Gastroesophageal sphincter (tissue), 4 donors: ENCODE measurements around the gene PARN. TPM values are rescaled to one million over a fixed set of nuclear protein-coding genes. Genes with fewer than 3 reads are reported as not detected.

ENCODE experiments used
- ATAC-seq: fragments of 150-250 bp; one replicate; pipeline ENCODE4 v1.9.1; 2016; ENCODE audit warnings: mild to moderate bottlenecking, moderate library complexity
- H3K27ac ChIP-seq, 4 donors: fragments of 200-600 bp; sonication (generic) in 3 of 4; 1 replicate in 3 of 4; 2 replicates in 1 of 4; pipeline ENCODE4 v1.5.1; 2016 to 2019
- H3K27me3 ChIP-seq: fragments of 200-600 bp; sonication (generic); one replicate; pipeline ENCODE4 v1.5.1; 2019
- H3K36me3 ChIP-seq, 2 donors: fragments of 200-600 bp; sonication (generic); one replicate each; pipeline ENCODE4 v1.5.1; 2019; ENCODE audit warnings: control low read depth in 1 of 2
- H3K4me1 ChIP-seq, 3 donors: fragments of 200-600 bp; sonication (generic); 1 replicate in 2 of 3; 2 replicates in 1 of 3; pipeline ENCODE4 v1.5.1; 2016 to 2019; ENCODE audit warnings: control low read depth in 2 of 3
- H3K4me3 ChIP-seq, 2 donors: fragments of 200-600 bp; sonication (generic); one replicate each; pipeline ENCODE4 v1.5.1; 2019; ENCODE audit warnings: mild to moderate bottlenecking in 1 of 2, moderate library complexity in 1 of 2
- H3K9me3 ChIP-seq, 3 donors: fragments of 200-600 bp; sonication (generic); one replicate each; pipeline ENCODE4 v1.5.1; 2017 to 2019; ENCODE audit warnings: control low read depth in 2 of 3
- EP300 ChIP-seq: sonication (generic); formaldehyde crosslinking; IDR thresholded peaks from one replicate; pipeline ENCODE4 v1.6.1; 2017; ENCODE audit warnings: antibody characterized with exemption, mild to moderate bottlenecking
- POLR2A ChIP-seq, 2 donors: fragments of 450-650 bp; IDR thresholded peaks; one replicate each; pipeline ENCODE4 v1.6.1; 2017; ENCODE audit warnings: antibody characterized with exemption in 2 of 2, mild to moderate bottlenecking in 2 of 2, moderate library complexity in 1 of 2
- POLR2AphosphoS5 ChIP-seq: sonication (generic); formaldehyde crosslinking; IDR thresholded peaks from one replicate; pipeline ENCODE4 v1.6.1; 2017; ENCODE audit warnings: antibody characterized with exemption
- WGBS, 2 donors: methylation state at CpG; one replicate each; pipeline ENCODE4 v1.1.5; 2018; ENCODE audit warnings: low coverage in 1 of 2; 5-methylcytosine and 5-hydroxymethylcytosine counted together
- total RNA-seq, 4 donors: library from RNA; depleted of rRNA; stranded (reverse); fragments of >200 nt; gene quantifications; one replicate each; pipeline ENCODE4 v1.1.0, GENCODE V29; 2016
- TF ChIP-seq, protein P1 (sequence below), 4 experiments: fragments of 200-600 bp in 2 of 4; fragments of 450-650 bp in 2 of 4; sonication (generic) in 1 of 4; IDR thresholded peaks; one replicate each; pipeline ENCODE4 v1.5.1; 2017 to 2019; ENCODE audit warnings: antibody characterized with exemption in 4 of 4, mild to moderate bottlenecking in 2 of 4, moderate library complexity in 2 of 4

Gene PARN
- total RNA-seq, 4 donors from 2014 or later, result 34.9 to 49.7 (median 40.0) TPM

DNA sequence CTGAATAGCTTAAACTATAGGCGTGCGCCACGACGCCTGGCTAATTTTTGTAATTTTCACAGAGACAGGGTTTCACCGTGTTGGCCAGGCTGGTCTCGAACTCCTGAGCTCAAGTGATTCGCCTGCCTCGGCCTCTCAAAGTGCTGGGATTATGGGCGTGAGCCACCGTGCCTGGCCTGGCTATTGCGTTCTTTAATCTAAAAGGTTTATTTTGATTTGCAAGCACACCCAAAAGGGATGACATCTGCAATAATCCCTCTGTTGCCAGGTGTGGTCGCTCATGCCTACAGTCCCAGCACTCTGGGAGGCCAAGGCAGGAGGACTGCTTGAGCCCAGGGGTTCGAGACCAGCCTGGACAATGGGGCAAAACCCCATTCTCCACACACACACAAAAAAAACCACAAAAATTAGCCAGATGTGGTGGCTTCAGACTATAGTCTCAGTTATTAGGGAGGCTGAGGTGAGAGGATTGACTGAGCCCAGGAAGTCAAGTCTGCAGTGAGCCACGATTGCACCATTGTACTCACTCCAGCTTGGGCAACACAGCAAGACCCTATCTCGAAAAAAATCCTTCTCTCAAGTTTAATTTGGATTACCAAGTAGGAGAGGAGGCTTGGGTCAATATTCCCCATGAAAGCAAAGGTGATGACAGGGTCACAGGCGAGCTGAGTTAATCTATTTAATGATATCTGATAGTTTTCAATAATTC, 144.1 kb downstream of the PARN start:
- ATAC-seq, result no peak
- H3K4me1 ChIP-seq, result peaks cover 3 to 31% (median 6%) of the 10 kb centered on the region in 3 donors
- no peak for TF ChIP-seq POLR2A (IDR thresholded peaks at IDR 0.05)
- TF ChIP-seq EP300, result no peak
- TF ChIP-seq, protein P1, sequence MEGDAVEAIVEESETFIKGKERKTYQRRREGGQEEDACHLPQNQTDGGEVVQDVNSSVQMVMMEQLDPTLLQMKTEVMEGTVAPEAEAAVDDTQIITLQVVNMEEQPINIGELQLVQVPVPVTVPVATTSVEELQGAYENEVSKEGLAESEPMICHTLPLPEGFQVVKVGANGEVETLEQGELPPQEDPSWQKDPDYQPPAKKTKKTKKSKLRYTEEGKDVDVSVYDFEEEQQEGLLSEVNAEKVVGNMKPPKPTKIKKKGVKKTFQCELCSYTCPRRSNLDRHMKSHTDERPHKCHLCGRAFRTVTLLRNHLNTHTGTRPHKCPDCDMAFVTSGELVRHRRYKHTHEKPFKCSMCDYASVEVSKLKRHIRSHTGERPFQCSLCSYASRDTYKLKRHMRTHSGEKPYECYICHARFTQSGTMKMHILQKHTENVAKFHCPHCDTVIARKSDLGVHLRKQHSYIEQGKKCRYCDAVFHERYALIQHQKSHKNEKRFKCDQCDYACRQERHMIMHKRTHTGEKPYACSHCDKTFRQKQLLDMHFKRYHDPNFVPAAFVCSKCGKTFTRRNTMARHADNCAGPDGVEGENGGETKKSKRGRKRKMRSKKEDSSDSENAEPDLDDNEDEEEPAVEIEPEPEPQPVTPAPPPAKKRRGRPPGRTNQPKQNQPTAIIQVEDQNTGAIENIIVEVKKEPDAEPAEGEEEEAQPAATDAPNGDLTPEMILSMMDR (IDR thresholded peaks at IDR 0.05), result no peak
- TF ChIP-seq POLR2AphosphoS5, result no peak
- peak overlapping the region in 3 of 4 donors; percentile 65 to 80 (median 68) for H3K27ac ChIP-seq
- peaks cover 0 to 19% of the 10 kb centered on the region in 2 donors for H3K36me3 ChIP-seq
- 91 to 94% methylated on average over 12 to 13 of the region's 16 CpGs for WGBS, 2 donors
- H3K9me3 ChIP-seq, result no peaks in the 10 kb centered on the region
- H3K27me3 ChIP-seq, result no peaks in the 10 kb centered on the region
- H3K4me3 ChIP-seq, result peak overlapping the region in 1 of 2 donors; percentile 42

DNA sequence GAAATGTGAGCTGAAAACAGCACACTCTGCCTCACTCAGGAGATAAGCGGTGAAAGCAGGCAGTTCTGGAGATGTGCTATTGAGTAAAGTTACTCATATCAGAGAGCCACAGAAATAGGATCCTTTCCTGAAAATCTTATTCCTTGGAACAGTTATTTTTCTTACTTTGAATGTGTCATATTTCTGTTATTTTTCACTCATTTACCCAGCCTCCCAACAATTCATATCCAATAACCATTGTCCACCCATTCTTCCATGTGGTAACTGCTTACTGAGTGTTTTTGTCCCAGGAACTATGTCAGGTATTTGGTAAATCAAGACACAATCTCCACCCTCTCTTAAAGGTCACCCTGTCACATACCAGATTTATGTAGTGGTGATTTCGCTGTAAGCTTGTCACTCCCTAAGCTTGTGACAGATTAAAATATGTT, 144.9 kb downstream of the PARN start:
- Histone ChIP-seq H3K36me3 (peaks cover 0 to 26% of the 10 kb centered on the region in 2 donors), H3K4me1 (peaks cover 3 to 31% (median 6%) of the 10 kb centered on the region in 3 donors), H3K9me3 (no peaks in the 10 kb centered on the region), H3K27me3 (no peaks in the 10 kb centered on the region), H3K27ac (no peak overlapping the region), H3K4me3 (no peak overlapping the region)
- WGBS, 2 donors, result 90 to 92% methylated on average over 2 of the region's 2 CpGs
- TF ChIP-seq, protein P1 (IDR thresholded peaks at IDR 0.05), result no peak
- peak; percentile 15 for TF ChIP-seq POLR2AphosphoS5
- ATAC-seq, result no peak

DNA sequence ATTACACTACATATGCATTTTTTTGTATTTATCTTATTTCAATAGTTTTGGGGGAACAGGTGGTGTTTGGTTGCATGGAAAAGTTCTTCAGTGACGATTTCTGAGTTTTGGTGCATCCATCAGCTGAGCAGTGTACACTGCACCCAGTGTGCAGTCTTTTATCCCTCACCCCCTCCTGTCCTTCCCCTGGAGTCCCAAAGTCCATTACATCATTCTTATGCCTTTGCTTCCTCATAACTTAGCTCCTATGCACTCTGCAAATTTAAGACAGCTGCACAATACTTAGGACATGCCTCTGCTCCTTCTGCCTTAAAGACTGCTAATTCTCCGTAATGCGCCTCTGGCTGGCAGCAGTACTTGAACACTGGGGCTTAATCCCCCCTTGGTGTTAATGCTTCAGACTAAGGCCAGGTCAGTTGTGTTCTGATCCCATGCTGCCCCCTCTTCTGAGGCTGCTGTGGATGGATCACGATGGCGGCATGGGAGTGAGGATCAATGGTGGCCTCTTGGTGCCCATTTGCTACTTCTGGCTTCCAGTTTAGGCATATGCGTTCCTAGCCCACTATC, 146.2 kb downstream of the PARN start:
- no peaks in the 10 kb centered on the region for H3K27me3 ChIP-seq
- H3K9me3 ChIP-seq, result no peaks in the 10 kb centered on the region
- H3K4me1 ChIP-seq, result peaks cover 3 to 31% (median 6%) of the 10 kb centered on the region in 3 donors
- WGBS, 2 donors, result 76 to 90% methylated on average over 1 to 4 of the region's 6 CpGs
- H3K36me3 ChIP-seq, result peaks cover 0 to 39% of the 10 kb centered on the region in 2 donors
- TF ChIP-seq POLR2AphosphoS5 (no peak), POLR2A (IDR thresholded peaks at IDR 0.05) (no peak), EP300 (no peak)
- TF ChIP-seq, protein P1 (IDR thresholded peaks at IDR 0.05), result no peak
- H3K4me3 ChIP-seq, result no peak overlapping the region
- H3K27ac ChIP-seq, result no peak overlapping the region
- no peak for ATAC-seq

DNA sequence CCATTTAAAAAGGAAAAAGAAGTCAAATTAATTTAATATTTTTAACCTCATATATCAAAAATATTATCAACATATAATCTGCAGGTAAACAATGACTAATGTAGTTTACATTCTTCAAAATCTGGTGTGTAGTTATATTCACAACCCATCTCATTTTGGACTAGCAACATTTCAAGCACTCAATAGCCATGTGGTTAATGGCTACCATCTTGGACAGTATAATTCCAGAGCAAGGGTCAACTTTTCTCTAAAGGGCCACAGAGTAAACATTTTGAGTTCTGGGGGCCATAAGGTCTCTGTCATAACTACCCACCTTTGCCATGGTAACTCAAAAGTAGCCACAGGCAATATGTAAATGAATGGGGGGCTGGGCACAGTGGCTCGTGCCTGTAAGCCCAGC, 153.9 kb downstream of the PARN start:
- no peak for ATAC-seq
- WGBS, 2 donors, result 100% methylated on average over 1 of the region's 1 CpG; no CpG with 5 or more reads in 1 of the 2 donors
- no peak for TF ChIP-seq POLR2AphosphoS5
- TF ChIP-seq POLR2A (IDR thresholded peaks at IDR 0.05), result no peak
- TF ChIP-seq, protein P1 (IDR thresholded peaks at IDR 0.05), result no peak
- TF ChIP-seq EP300, result no peak

More for the DNA sequence above, 153.9 kb downstream of the PARN start:
- Histone ChIP-seq H3K4me1 (no peaks in the 10 kb centered on the region), H3K27ac (no peak overlapping the region), H3K36me3 (peaks cover 0 to 26% of the 10 kb centered on the region in 2 donors), H3K4me3 (no peak overlapping the region), H3K27me3 (no peaks in the 10 kb centered on the region), H3K9me3 (no peaks in the 10 kb centered on the region)
